ENCODE data around the gene MICAL1.

DNA sequence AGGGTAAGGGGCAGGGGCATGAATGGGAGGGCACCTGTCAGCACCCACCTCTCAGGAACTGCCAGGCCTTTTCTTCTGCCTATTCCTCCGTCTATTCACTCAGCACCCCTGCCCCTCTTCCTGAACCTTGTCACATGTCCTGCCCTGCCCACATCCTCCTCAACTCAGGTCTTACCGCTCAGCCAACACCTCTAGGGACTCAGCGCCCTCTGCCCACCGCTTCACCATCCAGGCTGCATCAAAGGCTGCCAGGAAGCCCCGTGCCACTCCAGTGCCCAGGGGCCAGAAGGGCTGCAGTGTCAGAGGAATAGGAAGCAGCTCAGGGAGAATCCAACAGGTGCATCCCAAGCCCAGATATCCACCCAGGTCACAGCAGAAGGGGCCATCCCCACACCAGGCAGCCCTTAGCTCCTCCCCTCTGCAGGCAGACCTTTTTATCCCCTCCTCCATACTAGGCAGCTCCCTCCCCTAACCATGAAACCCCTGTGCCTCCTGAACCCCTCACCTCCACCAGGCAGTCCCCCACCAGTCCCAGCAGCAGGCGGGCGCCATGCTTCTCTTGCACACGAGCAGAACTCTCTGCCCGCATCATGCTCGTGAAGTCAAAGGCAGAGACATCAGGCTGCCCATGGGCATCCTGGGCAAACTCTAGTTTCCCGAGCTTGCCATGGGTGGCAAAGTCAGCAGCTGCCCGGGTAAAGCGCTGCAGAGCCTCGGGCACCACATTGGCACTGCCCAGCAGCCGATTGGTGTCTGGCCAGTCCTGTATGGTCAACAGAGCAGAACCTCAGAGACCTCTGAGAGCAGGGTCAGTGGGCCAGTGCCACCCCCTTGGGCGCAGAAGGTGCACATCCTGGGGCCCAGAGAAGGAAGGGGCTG lies 5.5 kb downstream of the MICAL1 start:
- TF ChIP-seq CTCF (IDR thresholded peaks at IDR 0.05) (no peak), POLR2A (IDR thresholded peaks at IDR 0.05; ENCODE audit: low read depth) (no peak), POLR2AphosphoS5 (IDR thresholded peaks at IDR 0.05) (no peak)

Measured in esophagus muscularis mucosa (tissue), 3 donors.